ENCODE data around the gene FAF1. TPM values are rescaled to one million over a fixed set of nuclear protein-coding genes. Genes with fewer than 3 reads are reported as not detected.

The FAF1 gene
- total RNA-seq, 2 experiments from 2014 or later: 43.5 to 44.0 TPM

- H3K4me3 Mint-ChIP-seq: no peak overlapping the region
- DNase-seq (no peak), ATAC-seq (ENCODE audit: poor library complexity) (no peak)
- no peak for TF ChIP-seq CTCF (IDR thresholded peaks at IDR 0.05)
- H3K4me1 Mint-ChIP-seq (ENCODE audit: low read depth): no peaks in the 10 kb centered on the region
- H3K27me3 Mint-ChIP-seq: no peaks in the 10 kb centered on the region
- CTCF ChIA-PET: no interaction called here
- no peak overlapping the region for H3K27ac Mint-ChIP-seq
- H3K27me3 ChIP-seq (ENCODE audit: control insufficient read depth in 1 of 2, insufficient read depth in 2 of 2, low read length in 2 of 2): no peaks in the 10 kb centered on the region
- H3K36me3 ChIP-seq (ENCODE audit: insufficient read depth, low read length): peaks cover 3% of the 10 kb centered on the region
- no peaks in the 10 kb centered on the region for H3K9me3 Mint-ChIP-seq
- no peak overlapping the region for H3K4me3 ChIP-seq (ENCODE audit: low read length)
- peaks cover 12% of the 10 kb centered on the region for H3K36me3 Mint-ChIP-seq (ENCODE audit: low read depth)
- H3K4me1 ChIP-seq (ENCODE audit: insufficient read depth, low read length): no peaks in the 10 kb centered on the region
- no peak overlapping the region for H3K27ac ChIP-seq (ENCODE audit: low read depth in 1 of 2, low read length in 2 of 2)
- intact Hi-C loops (cut with DNase I, micrococcal nuclease): no loop called here
- POLR2A ChIA-PET: interaction anchor here (0.6 kb wide), 1 partner anchor 644 kb away, joined by 3 read pairs; no protein-coding TSS in a partner anchor
- H3K9me3 ChIP-seq (ENCODE audit: control insufficient read depth in 1 of 2, insufficient read depth in 1 of 2, low read length in 2 of 2): no peaks in the 10 kb centered on the region
These were observed 350.6 kb downstream of the FAF1 start for GRCh38 chr1:50609508-50609907.

GRCh38 chr1:50605186-50605875, 354.7 kb downstream of the FAF1 start:
- Histone ChIP-seq H3K9me3 (ENCODE audit: control insufficient read depth in 1 of 2, insufficient read depth in 1 of 2, low read length in 2 of 2) (no peaks in the 10 kb centered on the region), H3K4me1 (ENCODE audit: insufficient read depth, low read length) (no peaks in the 10 kb centered on the region), H3K27me3 (ENCODE audit: control insufficient read depth in 1 of 2, insufficient read depth in 2 of 2, low read length in 2 of 2) (no peaks in the 10 kb centered on the region), H3K27ac (ENCODE audit: low read depth in 1 of 2, low read length in 2 of 2) (no peak overlapping the region), H3K36me3 (ENCODE audit: insufficient read depth, low read length) (peaks cover 3% of the 10 kb centered on the region), H3K4me3 (ENCODE audit: low read length) (no peak overlapping the region)
- Mint-ChIP-seq H3K27me3 (no peaks in the 10 kb centered on the region), H3K9me3 (no peaks in the 10 kb centered on the region), H3K4me1 (ENCODE audit: low read depth) (no peaks in the 10 kb centered on the region), H3K4me3 (no peak overlapping the region), H3K27ac (no peak overlapping the region), H3K36me3 (ENCODE audit: low read depth) (peaks cover 12% of the 10 kb centered on the region)
- DNase-seq: peak in 2 of 14 experiments; percentile 9 to 15
- ChIA-PET CTCF (no interaction called here), POLR2A (no interaction called here)
- intact Hi-C loops (cut with DNase I, micrococcal nuclease): no loop called here
- TF ChIP-seq CTCF (IDR thresholded peaks at IDR 0.05): no peak
- no peak for ATAC-seq (ENCODE audit: poor library complexity)

- ChIA-PET POLR2A (no interaction called here), CTCF (no interaction called here)
- TF ChIP-seq CTCF (IDR thresholded peaks at IDR 0.05): no peak
- intact Hi-C loops (cut with DNase I, micrococcal nuclease): no loop called here
- no peaks in the 10 kb centered on the region for H3K4me1 ChIP-seq (ENCODE audit: insufficient read depth, low read length)
- Mint-ChIP-seq H3K36me3 (ENCODE audit: low read depth) (peaks cover 9% of the 10 kb centered on the region), H3K27ac (no peak overlapping the region), H3K27me3 (no peaks in the 10 kb centered on the region), H3K9me3 (no peaks in the 10 kb centered on the region), H3K4me1 (ENCODE audit: low read depth) (no peaks in the 10 kb centered on the region), H3K4me3 (no peak overlapping the region)
- peaks cover 3% of the 10 kb centered on the region for H3K36me3 ChIP-seq (ENCODE audit: insufficient read depth, low read length)
- no peaks in the 10 kb centered on the region for H3K27me3 ChIP-seq (ENCODE audit: control insufficient read depth in 1 of 2, insufficient read depth in 2 of 2, low read length in 2 of 2)
- no peak for ATAC-seq (ENCODE audit: poor library complexity)
- H3K4me3 ChIP-seq (ENCODE audit: low read length): no peak overlapping the region
- H3K27ac ChIP-seq (ENCODE audit: low read depth in 1 of 2, low read length in 2 of 2): no peak overlapping the region
- no peak for DNase-seq
- H3K9me3 ChIP-seq (ENCODE audit: control insufficient read depth in 1 of 2, insufficient read depth in 1 of 2, low read length in 2 of 2): no peaks in the 10 kb centered on the region
These were observed 355.5 kb downstream of the FAF1 start for GRCh38 chr1:50604580-50604979.
